HS-5 (cell line): ENCODE results near the gene C22orf23.
A peak's percentile ranks its signal among the peaks of the same experiment; 100 is the strongest.

Source experiments
- DNase-seq: peaks from one replicate; pipeline ENCODE4 v3.0.0-alpha.2; 2012; ENCODE audit warnings: low read depth

C22orf23 gene

GRCh38 chr22:37925330-37925729, 28.1 kb downstream of the C22orf23 start:
- DNase-seq: no peak

GRCh38 chr22:37924386-37925065, 28.9 kb downstream of the C22orf23 start:
- DNase-seq: no peak

- no peak for DNase-seq
Observed at GRCh38 chr22:37923927-37924326, 29.5 kb downstream of the C22orf23 start.

- no peak for DNase-seq
Observed at GRCh38 chr22:37922191-37922590, 31.2 kb downstream of the C22orf23 start.

GRCh38 chr22:37920126-37920525, 33.3 kb downstream of the C22orf23 start:
- DNase-seq: no peak

GRCh38 chr22:37918580-37919270, 34.7 kb downstream of the C22orf23 start:
- DNase-seq: no peak

- DNase-seq: no peak
Observed at GRCh38 chr22:37917874-37918548, 35.4 kb downstream of the C22orf23 start.

GRCh38 chr22:37916311-37916710, 37.1 kb downstream of the C22orf23 start:
- no peak for DNase-seq

GRCh38 chr22:37913233-37913721, 40.1 kb downstream of the C22orf23 start:
- DNase-seq: no peak

- DNase-seq: no peak
Observed at GRCh38 chr22:37912171-37912570, 41.2 kb downstream of the C22orf23 start.

GRCh38 chr22:37911697-37912096, 41.7 kb downstream of the C22orf23 start:
- no peak for DNase-seq

GRCh38 chr22:37910890-37911672, 42.3 kb downstream of the C22orf23 start:
- no peak for DNase-seq

GRCh38 chr22:37909766-37910165, 43.6 kb downstream of the C22orf23 start:
- no peak for DNase-seq

- no peak for DNase-seq
Observed at GRCh38 chr22:37907036-37907954, 46.1 kb downstream of the C22orf23 start.

GRCh38 chr22:37906364-37907008, 46.9 kb downstream of the C22orf23 start:
- no peak for DNase-seq

GRCh38 chr22:37905534-37906363, 47.7 kb downstream of the C22orf23 start, which contains the start of gene MICALL1:
MICALL1 (plus strand) TSS chr22:37906297; CDS start chr22:37906423, 126 bp downstream.
- DNase-seq: peak; percentile 44

GRCh38 chr22:37904572-37905533, 48.5 kb downstream of the C22orf23 start:
- DNase-seq: peak; percentile 98

- no peak for DNase-seq
Observed at GRCh38 chr22:37898441-37899181, 54.8 kb downstream of the C22orf23 start.
